Fibroblast of skin of right quadriceps (primary cell): ENCODE measurements around the gene RFC4.

Source experiments
- DNase-seq: peaks from one replicate; pipeline ENCODE4 v3.0.0-alpha.2; 2013

Gene RFC4

DNA sequence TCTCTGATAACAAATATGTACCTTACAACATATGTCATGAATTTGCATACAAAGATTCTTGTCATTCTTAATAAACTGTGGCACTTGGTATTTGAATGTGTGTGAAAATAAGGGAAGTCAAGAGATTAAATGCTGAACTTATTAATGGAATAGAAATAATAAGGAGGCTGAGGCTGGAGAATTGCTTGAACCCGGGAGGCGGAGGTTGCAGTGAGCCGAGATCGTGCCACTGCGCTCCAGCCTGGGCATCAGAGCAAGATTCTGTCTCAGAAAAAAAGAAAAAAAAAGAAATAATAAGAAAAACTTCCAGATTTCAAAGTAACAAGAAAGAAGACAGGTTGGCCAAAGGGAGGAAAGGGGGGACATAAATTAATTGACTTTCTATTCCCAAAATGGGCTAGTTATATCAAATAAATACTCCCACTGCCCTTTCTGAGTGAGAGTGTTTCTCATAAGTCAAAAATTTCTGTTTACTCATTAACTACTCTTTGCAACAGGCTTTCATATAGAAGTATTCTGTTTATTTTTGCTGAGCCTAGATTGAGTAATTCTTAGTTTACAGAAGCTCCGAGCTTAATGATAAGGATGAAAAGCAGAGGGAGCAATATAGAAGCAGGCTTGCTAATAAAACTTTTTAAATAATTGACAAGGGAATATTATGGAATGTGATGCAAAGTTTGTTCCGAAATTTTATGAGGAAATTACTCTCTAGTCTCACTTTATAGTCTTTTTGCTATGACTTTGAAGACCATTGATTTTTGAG lies 63.5 kb downstream of the RFC4 start:
- DNase-seq = no peak
